ENCODE data around the gene HS2ST1. TPM values are rescaled to one million over a fixed set of nuclear protein-coding genes. Genes with fewer than 3 reads are reported as not detected.

The HS2ST1 gene
- total RNA-seq, 1 experiment from 2014 or later = 54.0 TPM

- Mint-ChIP-seq H3K27ac (ENCODE audit: unreplicated experiment) (no peak overlapping the region), H3K4me3 (ENCODE audit: low read depth, unreplicated experiment) (no peak overlapping the region), H3K9me3 (ENCODE audit: low read depth, unreplicated experiment) (no peaks in the 10 kb centered on the region), H3K4me1 (ENCODE audit: low read depth, unreplicated experiment) (peaks cover 12% of the 10 kb centered on the region), H3K27me3 (ENCODE audit: unreplicated experiment) (no peaks in the 10 kb centered on the region), H3K36me3 (ENCODE audit: insufficient read depth, unreplicated experiment) (peaks cover 5% of the 10 kb centered on the region)
- CTCF ChIA-PET = interaction anchor here (0.6 kb wide), 1 partner anchor 826 kb away, joined by 4 read pairs; no protein-coding TSS in a partner anchor
- BruUV-seq (replicated peaks) = no TSS peak
- DNase-seq = no peak
- intact Hi-C loops (cut with micrococcal nuclease; ENCODE audit: unreplicated experiment) = no loop called here
- TF ChIP-seq, protein P1, sequence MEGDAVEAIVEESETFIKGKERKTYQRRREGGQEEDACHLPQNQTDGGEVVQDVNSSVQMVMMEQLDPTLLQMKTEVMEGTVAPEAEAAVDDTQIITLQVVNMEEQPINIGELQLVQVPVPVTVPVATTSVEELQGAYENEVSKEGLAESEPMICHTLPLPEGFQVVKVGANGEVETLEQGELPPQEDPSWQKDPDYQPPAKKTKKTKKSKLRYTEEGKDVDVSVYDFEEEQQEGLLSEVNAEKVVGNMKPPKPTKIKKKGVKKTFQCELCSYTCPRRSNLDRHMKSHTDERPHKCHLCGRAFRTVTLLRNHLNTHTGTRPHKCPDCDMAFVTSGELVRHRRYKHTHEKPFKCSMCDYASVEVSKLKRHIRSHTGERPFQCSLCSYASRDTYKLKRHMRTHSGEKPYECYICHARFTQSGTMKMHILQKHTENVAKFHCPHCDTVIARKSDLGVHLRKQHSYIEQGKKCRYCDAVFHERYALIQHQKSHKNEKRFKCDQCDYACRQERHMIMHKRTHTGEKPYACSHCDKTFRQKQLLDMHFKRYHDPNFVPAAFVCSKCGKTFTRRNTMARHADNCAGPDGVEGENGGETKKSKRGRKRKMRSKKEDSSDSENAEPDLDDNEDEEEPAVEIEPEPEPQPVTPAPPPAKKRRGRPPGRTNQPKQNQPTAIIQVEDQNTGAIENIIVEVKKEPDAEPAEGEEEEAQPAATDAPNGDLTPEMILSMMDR (IDR thresholded peaks at IDR 0.05; ENCODE audit: unreplicated experiment) = no peak
Observed at GRCh38 chr1:87134625-87135328, 220.3 kb downstream of the HS2ST1 start.

- Mint-ChIP-seq H3K27me3 (ENCODE audit: unreplicated experiment) (no peaks in the 10 kb centered on the region), H3K27ac (ENCODE audit: unreplicated experiment) (no peak overlapping the region), H3K4me1 (ENCODE audit: low read depth, unreplicated experiment) (peaks cover 18% of the 10 kb centered on the region), H3K36me3 (ENCODE audit: insufficient read depth, unreplicated experiment) (peaks cover 5% of the 10 kb centered on the region), H3K9me3 (ENCODE audit: low read depth, unreplicated experiment) (no peaks in the 10 kb centered on the region), H3K4me3 (ENCODE audit: low read depth, unreplicated experiment) (no peak overlapping the region)
- CTCF ChIA-PET = no interaction called here
- DNase-seq = no peak
- intact Hi-C loops (cut with micrococcal nuclease; ENCODE audit: unreplicated experiment) = no loop called here
- no TSS peak for BruUV-seq (replicated peaks)
- TF ChIP-seq, protein P1 (IDR thresholded peaks at IDR 0.05; ENCODE audit: unreplicated experiment) = no peak
Observed at GRCh38 chr1:87135329-87135712, 220.9 kb downstream of the HS2ST1 start.

GRCh38 chr1:87136607-87137341 lies 222.3 kb downstream of the HS2ST1 start:
- intact Hi-C loops (cut with micrococcal nuclease; ENCODE audit: unreplicated experiment) = no loop called here
- no TSS peak for BruUV-seq (replicated peaks)
- TF ChIP-seq, protein P1 (IDR thresholded peaks at IDR 0.05; ENCODE audit: unreplicated experiment) = no peak
- CTCF ChIA-PET = no interaction called here
- Mint-ChIP-seq H3K27me3 (ENCODE audit: unreplicated experiment) (no peaks in the 10 kb centered on the region), H3K4me1 (ENCODE audit: low read depth, unreplicated experiment) (peaks cover 32% of the 10 kb centered on the region), H3K27ac (ENCODE audit: unreplicated experiment) (no peak overlapping the region), H3K36me3 (ENCODE audit: insufficient read depth, unreplicated experiment) (peaks cover 3% of the 10 kb centered on the region), H3K9me3 (ENCODE audit: low read depth, unreplicated experiment) (no peaks in the 10 kb centered on the region), H3K4me3 (ENCODE audit: low read depth, unreplicated experiment) (no peak overlapping the region)
- no peak for DNase-seq

- no TSS peak for BruUV-seq (replicated peaks)
- no peak overlapping the region for H3K27ac Mint-ChIP-seq (ENCODE audit: unreplicated experiment)
- intact Hi-C loops (cut with micrococcal nuclease; ENCODE audit: unreplicated experiment) = no loop called here
- no peaks in the 10 kb centered on the region for H3K27me3 Mint-ChIP-seq (ENCODE audit: unreplicated experiment)
- CTCF ChIA-PET = no interaction called here
- DNase-seq = no peak
- H3K9me3 Mint-ChIP-seq (ENCODE audit: low read depth, unreplicated experiment) = no peaks in the 10 kb centered on the region
- H3K4me3 Mint-ChIP-seq (ENCODE audit: low read depth, unreplicated experiment) = no peak overlapping the region
- H3K4me1 Mint-ChIP-seq (ENCODE audit: low read depth, unreplicated experiment) = peaks cover 32% of the 10 kb centered on the region
- no peaks in the 10 kb centered on the region for H3K36me3 Mint-ChIP-seq (ENCODE audit: insufficient read depth, unreplicated experiment)
- TF ChIP-seq, protein P1 (IDR thresholded peaks at IDR 0.05; ENCODE audit: unreplicated experiment) = no peak
Observed at GRCh38 chr1:87137342-87137739, 222.9 kb downstream of the HS2ST1 start.

Measured in Calu3 (cell line).